Lower lobe of right lung (tissue), 2 donors: ENCODE measurements around the gene KCNQ1. TPM values are rescaled to one million over a fixed set of nuclear protein-coding genes. Genes with fewer than 3 reads are reported as not detected.

ENCODE experiments used
- ATAC-seq, 2 donors: fragments of 200-7000 bp; cut with Tn5 transposase; one replicate each; pipeline ENCODE4 v1.9.1; 2020 to 2022; ENCODE audit warnings: mild to moderate bottlenecking in 2 of 2, moderate library complexity in 2 of 2
- DNase-seq: peaks from one replicate; pipeline ENCODE4 v3.0.0-alpha.2; 2020
- H3K27ac ChIP-seq: fragments of 200-600 bp; one replicate; pipeline ENCODE4 v1.8.0; 2022
- H3K27me3 ChIP-seq: fragments of 200-600 bp; one replicate; pipeline ENCODE4 v1.8.0; 2022; ENCODE audit warnings: low read depth
- H3K36me3 ChIP-seq: fragments of 200-600 bp; one replicate; pipeline ENCODE4 v1.8.0; 2022; ENCODE audit warnings: mild to moderate bottlenecking
- H3K4me1 ChIP-seq: fragments of 200-600 bp; one replicate; pipeline ENCODE4 v1.8.0; 2022
- H3K4me3 ChIP-seq: fragments of 200-600 bp; one replicate; pipeline ENCODE4 v1.8.0; 2022; ENCODE audit warnings: mild to moderate bottlenecking
- H3K9me3 ChIP-seq: fragments of 200-600 bp; one replicate; pipeline ENCODE4 v1.8.0; 2022
- CTCF ChIP-seq: fragments of 200-600 bp; IDR thresholded peaks from one replicate; pipeline ENCODE4 v1.8.0; 2022; ENCODE audit warnings: antibody characterized with exemption, mild to moderate bottlenecking
- intact Hi-C: fragments of 100-400 bp; cut with DNase I; formaldehyde crosslinking; loops from one replicate; pipeline ENCODE4 v1.11.0; 2022
- total RNA-seq: library from RNA; stranded (reverse); fragmentation: NEBNext Ultra II Directional; extraction: Animal tissue kit (Norgen Biotek cat#: 25700); gene quantifications from one replicate; pipeline ENCODE4 v1.2.1, GENCODE V29; 2021
- donor health status: DM: no; HTN: yes; CAD: no; lungs with severe emphysema.

Gene KCNQ1
- total RNA-seq, 1 donor from 2014 or later: 51.0 TPM

- no peak for TF ChIP-seq CTCF
- intact Hi-C loops: no loop called here
- Histone ChIP-seq H3K27ac (no peak overlapping the region), H3K4me1 (no peaks in the 10 kb centered on the region), H3K27me3 (no peaks in the 10 kb centered on the region), H3K9me3 (no peaks in the 10 kb centered on the region), H3K4me3 (no peak overlapping the region), H3K36me3 (no peaks in the 10 kb centered on the region)
- DNase-seq (peak; percentile 36), ATAC-seq (no peak)
Measured at GRCh38 chr11:2761131-2762030, 316.6 kb downstream of the KCNQ1 start.

DNA sequence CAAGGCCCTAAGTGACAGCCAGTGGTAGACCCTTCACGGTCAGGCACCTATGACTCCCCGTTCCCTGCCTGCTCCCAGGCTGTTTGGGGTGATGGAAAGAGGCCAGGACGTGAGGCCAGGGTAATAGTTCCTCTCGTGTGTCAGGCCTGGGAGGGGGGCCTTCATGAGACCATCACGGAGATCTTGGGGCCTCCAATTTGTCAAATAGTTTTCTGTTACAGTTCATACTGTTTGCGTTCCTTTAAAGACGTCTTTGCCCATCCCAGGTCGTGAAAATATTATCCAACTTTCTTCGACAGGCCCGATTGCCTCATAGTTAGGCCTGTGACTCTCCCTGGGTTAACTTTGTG is 317.2 kb downstream of the KCNQ1 start:
- intact Hi-C loops: no loop called here
- no peaks in the 10 kb centered on the region for H3K27me3 ChIP-seq
- H3K36me3 ChIP-seq: no peaks in the 10 kb centered on the region
- no peak for TF ChIP-seq CTCF
- DNase-seq (no peak), ATAC-seq (peak in 1 of 2 donors; percentile 26)
- no peaks in the 10 kb centered on the region for H3K4me1 ChIP-seq
- H3K27ac ChIP-seq: no peak overlapping the region
- H3K4me3 ChIP-seq: no peak overlapping the region
- H3K9me3 ChIP-seq: no peaks in the 10 kb centered on the region

DNA sequence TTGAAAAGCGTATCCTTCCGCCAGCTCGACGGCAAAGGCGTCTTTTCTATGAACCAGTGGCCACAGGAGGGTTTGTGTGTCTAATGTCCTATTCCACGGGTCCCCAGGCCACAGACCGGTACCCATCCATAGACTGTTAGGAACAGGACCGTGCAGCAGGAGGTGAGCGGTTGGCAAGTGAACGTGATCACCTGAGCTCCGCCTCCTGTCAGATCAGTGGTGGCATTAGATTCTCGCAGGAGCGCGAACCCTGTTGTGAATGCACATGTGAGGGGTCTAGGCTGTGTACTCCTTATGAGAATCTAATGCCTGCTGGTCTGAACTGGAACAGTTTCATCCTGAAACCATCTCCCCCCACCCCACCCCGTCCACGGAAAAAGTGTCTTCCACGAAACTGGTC is 317.6 kb downstream of the KCNQ1 start:
- ATAC-seq: no peak
- intact Hi-C loops: no loop called here
- Histone ChIP-seq H3K27me3 (no peaks in the 10 kb centered on the region), H3K9me3 (no peaks in the 10 kb centered on the region), H3K27ac (no peak overlapping the region), H3K36me3 (no peaks in the 10 kb centered on the region), H3K4me1 (no peaks in the 10 kb centered on the region), H3K4me3 (no peak overlapping the region)
- TF ChIP-seq CTCF: no peak
- DNase-seq: no peak

DNA sequence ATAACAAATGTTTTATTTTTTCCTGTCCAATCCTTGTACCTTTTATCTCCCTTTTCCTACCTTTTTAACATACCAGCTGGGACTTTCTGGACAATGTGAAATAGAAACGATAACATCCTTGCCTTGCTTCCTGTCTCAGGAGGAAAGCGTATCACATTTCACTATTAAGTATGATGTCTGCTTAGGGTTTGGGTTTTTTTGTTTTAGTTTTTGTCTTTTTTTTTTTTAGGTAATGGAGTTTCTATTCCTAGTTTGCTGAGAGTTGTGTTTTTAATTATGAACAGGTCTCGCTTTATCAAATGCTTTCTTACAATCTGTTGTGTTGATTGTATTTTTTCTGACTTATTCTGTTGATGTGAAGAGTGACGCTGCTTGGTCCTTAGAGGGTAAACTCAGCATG is 319.2 kb downstream of the KCNQ1 start:
- H3K36me3 ChIP-seq: no peaks in the 10 kb centered on the region
- ATAC-seq: no peak
- no peak overlapping the region for H3K27ac ChIP-seq
- H3K4me1 ChIP-seq: no peaks in the 10 kb centered on the region
- intact Hi-C loops: no loop called here
- DNase-seq: no peak
- no peaks in the 10 kb centered on the region for H3K9me3 ChIP-seq
- no peak overlapping the region for H3K4me3 ChIP-seq
- no peak for TF ChIP-seq CTCF
- no peaks in the 10 kb centered on the region for H3K27me3 ChIP-seq

- Histone ChIP-seq H3K4me1 (no peaks in the 10 kb centered on the region), H3K27me3 (no peaks in the 10 kb centered on the region), H3K4me3 (no peak overlapping the region), H3K27ac (no peak overlapping the region), H3K36me3 (no peaks in the 10 kb centered on the region), H3K9me3 (no peaks in the 10 kb centered on the region)
- DNase-seq (no peak), ATAC-seq (no peak)
- intact Hi-C loops: no loop called here
- no peak for TF ChIP-seq CTCF
Measured at GRCh38 chr11:2765491-2765890, 320.7 kb downstream of the KCNQ1 start.
